Loucy (cell line): ENCODE results near the gene MS4A6A.

ENCODE experiments used
- H2AFZ ChIP-seq: fragments of 200-600 bp; sonication (generic); 2 replicates; pipeline ENCODE4 v1.6.0; 2016; ENCODE audit warnings: antibody characterized with exemption, mild to moderate bottlenecking, low read length, moderate library complexity
- H3F3A ChIP-seq: fragments of 200-600 bp; 2 replicates; pipeline ENCODE4 v1.6.0; 2016; ENCODE audit warnings: antibody characterized with exemption, low read depth, mild to moderate bottlenecking
- H3K27me3 ChIP-seq: fragments of 200-600 bp; sonication (generic); 2 replicates; pipeline ENCODE4 v1.6.1; 2014; ENCODE audit warnings: low read length, mild to moderate bottlenecking; ENCODE audit not compliant: insufficient read depth, poor library complexity, severe bottlenecking
- H3K36me3 ChIP-seq: fragments of 200-600 bp; sonication (generic); 2 replicates; pipeline ENCODE4 v1.6.1; 2016; ENCODE audit warnings: low read length; ENCODE audit not compliant: insufficient read depth
- H3K4me1 ChIP-seq: fragments of 200-600 bp; sonication (generic); 2 replicates; pipeline ENCODE4 v1.5.1; 2014; ENCODE audit warnings: low read length, mild to moderate bottlenecking; ENCODE audit not compliant: insufficient read depth, poor library complexity, severe bottlenecking
- H3K4me2 ChIP-seq: fragments of 200-600 bp; sonication (generic); 2 replicates; pipeline ENCODE4 v1.6.0; 2014; ENCODE audit warnings: antibody characterized with exemption, low read length, low read depth, mild to moderate bottlenecking; ENCODE audit not compliant: poor library complexity, severe bottlenecking
- H3K4me3 ChIP-seq: fragments of 200-600 bp; sonication (generic); 2 replicates; pipeline ENCODE4 v1.5.1; 2014; ENCODE audit warnings: low read length, mild to moderate bottlenecking, mixed read lengths; ENCODE audit not compliant: poor library complexity, severe bottlenecking
- H3K79me2 ChIP-seq: fragments of 200-600 bp; sonication (generic); 2 replicates; pipeline ENCODE4 v1.6.1; 2014; ENCODE audit warnings: low read length; ENCODE audit not compliant: insufficient read depth
- H3K9ac ChIP-seq: fragments of 200-600 bp; sonication (generic); 2 replicates; pipeline ENCODE4 v1.6.0; 2014; ENCODE audit warnings: mild to moderate bottlenecking, low read depth, low read length, moderate library complexity; ENCODE audit not compliant: poor library complexity, severe bottlenecking
- H3K9me2 ChIP-seq: fragments of 200-600 bp; sonication (generic); replicated peaks from 2 replicates; pipeline ENCODE4 v1.6.1; 2016; ENCODE audit warnings: low read depth, low read length, mixed read lengths
- H3K9me3 ChIP-seq: fragments of 200-600 bp; sonication (generic); 2 replicates; pipeline ENCODE4 v1.6.1; 2014; ENCODE audit warnings: mild to moderate bottlenecking, antibody characterized with exemption, low read length, low read depth; ENCODE audit not compliant: insufficient read depth
- H4K20me1 ChIP-seq: fragments of 200-600 bp; sonication (generic); 2 replicates; pipeline ENCODE4 v1.6.0; 2014; ENCODE audit warnings: antibody characterized with exemption, low read length, mild to moderate bottlenecking; ENCODE audit not compliant: insufficient read depth, poor library complexity, severe bottlenecking
- EZH2phosphoT487 ChIP-seq: fragments of 200-600 bp; IDR thresholded peaks from 2 replicates; pipeline ENCODE4 v1.6.1; 2018; ENCODE audit warnings: antibody characterized with exemption, mild to moderate bottlenecking, moderate library complexity, borderline replicate concordance
- TF ChIP-seq, protein P1 (sequence below): fragments of 200-600 bp; sonication (generic); conservative IDR thresholded peaks from 2 replicates; pipeline ENCODE4 v1.5.1; 2014; ENCODE audit warnings: mild to moderate bottlenecking, antibody characterized with exemption, low read length

MS4A6A gene

DNA sequence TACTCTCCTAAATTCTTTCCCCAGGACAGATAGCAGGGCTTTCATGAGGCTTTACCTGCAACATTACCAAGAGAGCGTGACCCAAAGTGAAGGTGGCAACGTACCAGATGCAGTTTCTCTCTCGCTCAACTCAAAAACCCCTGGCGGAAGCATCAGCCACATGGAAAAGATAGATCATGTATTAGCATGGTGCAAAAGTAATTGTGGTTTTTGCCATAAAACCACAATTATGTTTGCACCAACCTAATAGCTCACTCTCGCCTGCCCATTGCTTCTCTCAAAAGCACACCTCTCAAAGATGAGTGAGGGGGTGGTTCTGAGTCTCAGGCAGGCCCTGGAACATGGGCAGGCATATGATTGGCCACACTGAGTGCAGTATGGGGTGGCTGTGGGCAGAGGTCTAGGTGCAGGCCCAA lies 7.0 kb downstream of the MS4A6A start:
- H2AFZ ChIP-seq: no peak overlapping the region
- no peaks in the 10 kb centered on the region for H4K20me1 ChIP-seq
- peak overlapping the region; percentile 5 for H3K4me3 ChIP-seq
- H3K9ac ChIP-seq: no peak overlapping the region
- no peaks in the 10 kb centered on the region for H3K79me2 ChIP-seq
- peaks cover 83% of the 10 kb centered on the region for H3K27me3 ChIP-seq
- no peaks in the 10 kb centered on the region for H3K9me2 ChIP-seq
- H3K4me1 ChIP-seq: peaks cover 15% of the 10 kb centered on the region
- no peaks in the 10 kb centered on the region for H3K36me3 ChIP-seq
- H3K4me2 ChIP-seq: peak overlapping the region; percentile 49
- no peaks in the 10 kb centered on the region for H3K9me3 ChIP-seq
- H3F3A ChIP-seq: no peaks in the 10 kb centered on the region
- no peak for TF ChIP-seq EZH2phosphoT487
- TF ChIP-seq, protein P1, sequence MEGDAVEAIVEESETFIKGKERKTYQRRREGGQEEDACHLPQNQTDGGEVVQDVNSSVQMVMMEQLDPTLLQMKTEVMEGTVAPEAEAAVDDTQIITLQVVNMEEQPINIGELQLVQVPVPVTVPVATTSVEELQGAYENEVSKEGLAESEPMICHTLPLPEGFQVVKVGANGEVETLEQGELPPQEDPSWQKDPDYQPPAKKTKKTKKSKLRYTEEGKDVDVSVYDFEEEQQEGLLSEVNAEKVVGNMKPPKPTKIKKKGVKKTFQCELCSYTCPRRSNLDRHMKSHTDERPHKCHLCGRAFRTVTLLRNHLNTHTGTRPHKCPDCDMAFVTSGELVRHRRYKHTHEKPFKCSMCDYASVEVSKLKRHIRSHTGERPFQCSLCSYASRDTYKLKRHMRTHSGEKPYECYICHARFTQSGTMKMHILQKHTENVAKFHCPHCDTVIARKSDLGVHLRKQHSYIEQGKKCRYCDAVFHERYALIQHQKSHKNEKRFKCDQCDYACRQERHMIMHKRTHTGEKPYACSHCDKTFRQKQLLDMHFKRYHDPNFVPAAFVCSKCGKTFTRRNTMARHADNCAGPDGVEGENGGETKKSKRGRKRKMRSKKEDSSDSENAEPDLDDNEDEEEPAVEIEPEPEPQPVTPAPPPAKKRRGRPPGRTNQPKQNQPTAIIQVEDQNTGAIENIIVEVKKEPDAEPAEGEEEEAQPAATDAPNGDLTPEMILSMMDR: no peak

DNA sequence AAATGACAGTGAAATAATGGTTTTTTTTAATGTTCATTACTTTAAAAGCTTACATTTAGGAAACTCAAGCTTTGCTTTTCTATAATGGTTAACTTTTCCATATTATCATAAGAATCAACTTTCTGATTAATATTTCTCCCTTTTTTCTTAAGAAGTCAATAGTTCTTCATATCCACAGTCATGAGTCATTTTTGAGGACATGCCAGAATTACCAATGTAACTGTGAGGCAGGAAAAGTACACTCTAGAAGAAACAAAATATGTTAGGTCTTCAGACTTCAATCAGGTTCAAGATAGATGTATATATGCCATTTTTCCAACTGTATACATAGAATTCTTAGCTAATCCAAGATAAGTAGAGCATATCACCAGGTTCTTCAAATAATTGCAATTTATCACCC lies 10.9 kb downstream of the MS4A6A start:
- no peaks in the 10 kb centered on the region for H3K9me2 ChIP-seq
- no peaks in the 10 kb centered on the region for H3F3A ChIP-seq
- H3K9ac ChIP-seq: no peak overlapping the region
- H3K27me3 ChIP-seq: peaks cover 51% of the 10 kb centered on the region
- no peaks in the 10 kb centered on the region for H3K79me2 ChIP-seq
- H3K36me3 ChIP-seq: no peaks in the 10 kb centered on the region
- H3K4me3 ChIP-seq: no peak overlapping the region
- H3K4me2 ChIP-seq: no peak overlapping the region
- peaks cover 15% of the 10 kb centered on the region for H3K4me1 ChIP-seq
- H2AFZ ChIP-seq: no peak overlapping the region
- TF ChIP-seq, protein P1: no peak
- TF ChIP-seq EZH2phosphoT487: no peak
- H4K20me1 ChIP-seq: no peaks in the 10 kb centered on the region
- peaks cover 16% of the 10 kb centered on the region; the same call in 1 of the 2 replicates for H3K9me3 ChIP-seq

DNA sequence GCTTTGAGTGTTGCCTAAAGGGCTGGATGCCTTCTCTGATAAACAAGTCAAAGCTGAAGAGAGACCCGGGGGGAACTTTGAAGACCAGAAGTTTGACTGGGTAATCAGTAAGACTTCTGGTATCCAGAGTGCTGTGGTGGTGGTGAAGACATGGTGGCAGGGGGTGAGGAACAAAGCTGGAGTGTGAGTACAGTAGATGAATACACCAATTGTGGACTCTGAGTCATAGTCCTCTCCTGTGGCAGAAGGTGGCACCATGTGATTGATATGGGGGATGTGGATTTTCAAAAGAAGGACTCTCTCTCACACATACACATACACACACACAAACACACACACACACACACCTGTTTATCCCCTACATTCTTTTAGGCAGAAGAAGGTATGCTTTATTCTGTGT lies 12.3 kb downstream of the MS4A6A start:
- Histone ChIP-seq H3K79me2 (no peaks in the 10 kb centered on the region), H3K4me2 (no peak overlapping the region), H3K4me1 (peaks cover 5% of the 10 kb centered on the region), H3K27me3 (peaks cover 47% of the 10 kb centered on the region), H3K9me3 (peaks cover 16% of the 10 kb centered on the region; the same call in 1 of the 2 replicates), H3K4me3 (no peak overlapping the region), H3K9me2 (no peaks in the 10 kb centered on the region), H2AFZ (no peak overlapping the region), H3F3A (no peaks in the 10 kb centered on the region), H3K9ac (no peak overlapping the region), H4K20me1 (no peaks in the 10 kb centered on the region), H3K36me3 (no peaks in the 10 kb centered on the region)
- TF ChIP-seq, protein P1: no peak
